RWPE1 (cell line): ENCODE data around the gene PPP2R5D.

ENCODE experiments used
- CTCF ChIA-PET: fragments of 350-600 bp; sonication (Branson Sonifier 250); formaldehyde crosslinking; extraction: SDS; loops from one replicate; lab custom pipeline; 2021; lab: Yijun Ruan, JAX
- POLR2A ChIA-PET: fragments of 400-600 bp; formaldehyde crosslinking; extraction: SDS; loops from one replicate; lab custom pipeline; 2020; ENCODE audit warnings: antibody characterized with exemption; ENCODE audit not compliant: low non-redundant PET; lab: Yijun Ruan, JAX
- DNase-seq: peaks from one replicate; pipeline ENCODE4 v3.0.0; 2012; ENCODE audit warnings: low spot score
- H3K27ac ChIP-seq: fragments of 450-650 bp; 2 replicates; pipeline ENCODE4 v1.5.1; 2017
- CTCF ChIP-seq: fragments of 450-650 bp; conservative IDR thresholded peaks from 2 replicates; pipeline ENCODE4 v1.5.1; 2017; ENCODE audit warnings: low read depth, mild to moderate bottlenecking

Gene PPP2R5D

DNA sequence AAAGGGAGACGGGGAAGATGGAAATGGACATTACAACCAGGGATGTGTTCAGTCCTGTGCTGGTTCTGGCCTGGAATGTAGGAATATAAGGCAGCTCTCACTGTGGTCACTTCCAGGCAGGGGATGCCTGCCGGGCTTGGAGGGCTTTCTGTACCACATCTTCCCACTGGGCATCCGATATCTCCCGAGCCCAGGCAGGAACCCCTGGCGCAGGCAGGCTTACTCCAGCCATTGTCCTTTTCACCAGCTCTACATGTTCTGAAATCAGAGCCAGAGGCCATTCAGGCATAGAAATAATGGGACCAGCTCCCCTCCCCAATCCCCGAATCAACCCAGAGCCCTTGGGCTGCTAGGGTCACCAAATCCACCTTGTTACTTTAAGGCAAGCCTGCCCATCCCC is 28.0 kb downstream of the PPP2R5D start:
- TF ChIP-seq CTCF, result no peak
- no peak for DNase-seq
- ChIA-PET POLR2A (interaction anchor here (0.6 to 1.7 kb wide), 3 partner anchors 13 to 51 kb away, joined by 3 to 14 read pairs (median 4); partner anchors contain the start of gene PPP2R5D), CTCF (no interaction called here)
- peak overlapping the region; percentile 78 for H3K27ac ChIP-seq

GRCh38 chr6:43013097-43013842 is 28.9 kb downstream of the PPP2R5D start:
- ChIA-PET CTCF (interaction anchor here (0.5 kb wide), 1 partner anchor 18 kb away, joined by 3 read pairs; no protein-coding TSS in a partner anchor), POLR2A (interaction anchor here (0.5 to 1.7 kb wide), 3 partner anchors 10 to 29 kb away, joined by 3 to 4 read pairs (median 3); partner anchors contain the start of gene PPP2R5D)
- H3K27ac ChIP-seq, result peak overlapping the region; percentile 78
- DNase-seq, result no peak
- no peak for TF ChIP-seq CTCF

GRCh38 chr6:43013843-43014433 is 29.6 kb downstream of the PPP2R5D start, which contains the start of the genes KLHDC3 and MEA1:
Gene KLHDC3, plus strand, starts transcription at chr6:43014249. Its CDS starts 2,944 bp downstream, at chr6:43017193.
Gene MEA1, minus strand, starts transcription at chr6:43013946. Its CDS starts 133 bp downstream, at chr6:43013813.
- DNase-seq, result peak; percentile 99
- CTCF ChIA-PET, result no interaction called here
- POLR2A ChIA-PET, result interaction anchor here (0.6 to 1.7 kb wide), 3 partner anchors 22 to 35 kb away, joined by 3 to 4 read pairs (median 4); partner anchors contain the start of genes PEX6 and PPP2R5D
- no peak for TF ChIP-seq CTCF
- peak within 1 kb of the TSS; percentile 78 for H3K27ac ChIP-seq

DNA sequence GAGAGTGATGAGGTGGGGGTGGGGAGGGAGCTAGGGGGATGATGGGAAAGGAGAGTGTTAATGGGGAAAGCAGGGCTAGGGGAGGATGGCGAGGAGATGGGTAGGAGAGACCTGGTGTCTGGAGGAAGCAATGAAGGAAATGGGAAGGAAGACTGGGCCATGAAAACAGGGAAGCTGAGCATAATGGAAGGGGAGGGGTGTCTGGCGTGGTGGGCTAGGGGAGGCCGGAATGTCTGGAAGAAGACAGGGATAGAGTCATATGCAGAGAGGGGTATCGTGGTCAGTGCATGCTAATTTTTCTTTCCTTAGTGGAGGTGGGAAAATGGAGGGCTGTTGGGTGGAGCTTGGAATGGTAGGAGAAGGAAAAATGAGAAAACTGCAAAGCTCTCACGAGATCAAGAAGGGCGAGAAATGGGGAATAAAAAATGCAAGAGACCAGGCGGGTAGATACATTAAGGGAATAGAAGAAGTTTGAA is 30.1 kb downstream of the PPP2R5D start:
- peak overlapping the region; percentile 78 for H3K27ac ChIP-seq
- DNase-seq, result peak; percentile 26
- ChIA-PET CTCF (no interaction called here), POLR2A (interaction anchor here (0.9 kb wide), 1 partner anchor 35 kb away, joined by 4 read pairs; the partner anchor contains the start of gene PEX6)
- no peak for TF ChIP-seq CTCF

GRCh38 chr6:43016176-43016942 is 32.0 kb downstream of the PPP2R5D start:
- TF ChIP-seq CTCF, result no peak
- DNase-seq, result no peak
- ChIA-PET POLR2A (no interaction called here), CTCF (interaction anchor here (0.6 kb wide), 1 partner anchor 355 kb away, joined by 4 read pairs; no protein-coding TSS in a partner anchor)
- H3K27ac ChIP-seq, result peak overlapping the region; percentile 40
